ENCODE results near the gene TTC9C. TPM values are rescaled to one million over a fixed set of nuclear protein-coding genes. Genes with fewer than 3 reads are reported as not detected.

TTC9C gene
- total RNA-seq, 1 experiment from 2014 or later: 48.7 TPM

DNA sequence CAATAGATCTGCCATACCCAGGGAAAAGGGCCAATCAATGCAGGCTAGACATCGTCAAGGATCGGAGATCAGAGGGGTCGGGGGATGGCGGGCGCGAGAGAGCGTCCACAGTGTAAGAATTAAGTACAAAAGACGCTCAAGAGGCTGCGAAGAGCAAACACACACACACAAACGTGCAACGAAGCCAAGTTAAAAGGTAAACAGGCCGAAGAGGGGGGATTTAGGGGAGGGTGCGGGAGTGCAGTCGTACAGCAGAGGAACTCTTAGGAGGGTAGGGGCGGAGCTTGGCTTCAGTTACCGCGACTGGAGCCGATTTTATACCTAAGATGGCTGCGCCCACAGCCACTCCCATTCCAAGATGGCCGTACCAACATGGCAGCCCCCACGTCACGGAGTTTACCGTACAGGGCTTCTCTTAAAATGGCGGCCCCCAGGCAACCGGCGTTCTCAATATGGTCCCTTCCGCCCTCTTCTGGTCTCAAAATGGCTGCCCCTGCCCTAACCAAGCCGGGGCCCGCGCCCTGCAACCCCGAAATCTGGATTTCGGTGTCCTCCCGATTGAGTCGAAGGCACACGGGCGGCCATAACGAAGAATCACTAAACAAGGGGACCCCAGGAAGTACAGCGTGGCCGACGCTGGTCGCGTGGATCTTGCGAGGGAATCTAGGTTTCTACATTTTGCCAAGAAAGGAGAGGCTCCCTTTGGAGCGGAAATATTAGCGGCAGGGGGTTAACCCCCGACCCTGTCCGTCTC is 18.9 kb upstream of the TTC9C start (continued):
- TF ChIP-seq, protein P1, sequence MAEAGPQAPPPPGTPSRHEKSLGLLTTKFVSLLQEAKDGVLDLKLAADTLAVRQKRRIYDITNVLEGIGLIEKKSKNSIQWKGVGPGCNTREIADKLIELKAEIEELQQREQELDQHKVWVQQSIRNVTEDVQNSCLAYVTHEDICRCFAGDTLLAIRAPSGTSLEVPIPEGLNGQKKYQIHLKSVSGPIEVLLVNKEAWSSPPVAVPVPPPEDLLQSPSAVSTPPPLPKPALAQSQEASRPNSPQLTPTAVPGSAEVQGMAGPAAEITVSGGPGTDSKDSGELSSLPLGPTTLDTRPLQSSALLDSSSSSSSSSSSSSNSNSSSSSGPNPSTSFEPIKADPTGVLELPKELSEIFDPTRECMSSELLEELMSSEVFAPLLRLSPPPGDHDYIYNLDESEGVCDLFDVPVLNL (CRISPR knock-in tag; IDR thresholded peaks at IDR 0.05; ENCODE audit: borderline replicate concordance, low read depth): no peak
- peak; percentile 71 for TF ChIP-seq ATF1 (CRISPR knock-in tag; IDR thresholded peaks at IDR 0.05)
- TF ChIP-seq SP1 (CRISPR knock-in tag; conservative IDR thresholded peaks at IDR 0.05): peak; percentile 68
- no peak for TF ChIP-seq GTF2I (CRISPR knock-in tag; conservative IDR thresholded peaks at IDR 0.05)
- TF ChIP-seq, protein P2, sequence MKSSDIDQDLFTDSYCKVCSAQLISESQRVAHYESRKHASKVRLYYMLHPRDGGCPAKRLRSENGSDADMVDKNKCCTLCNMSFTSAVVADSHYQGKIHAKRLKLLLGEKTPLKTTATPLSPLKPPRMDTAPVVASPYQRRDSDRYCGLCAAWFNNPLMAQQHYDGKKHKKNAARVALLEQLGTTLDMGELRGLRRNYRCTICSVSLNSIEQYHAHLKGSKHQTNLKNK (CRISPR knock-in tag; IDR thresholded peaks at IDR 0.05): no peak
- TF ChIP-seq, protein P3, sequence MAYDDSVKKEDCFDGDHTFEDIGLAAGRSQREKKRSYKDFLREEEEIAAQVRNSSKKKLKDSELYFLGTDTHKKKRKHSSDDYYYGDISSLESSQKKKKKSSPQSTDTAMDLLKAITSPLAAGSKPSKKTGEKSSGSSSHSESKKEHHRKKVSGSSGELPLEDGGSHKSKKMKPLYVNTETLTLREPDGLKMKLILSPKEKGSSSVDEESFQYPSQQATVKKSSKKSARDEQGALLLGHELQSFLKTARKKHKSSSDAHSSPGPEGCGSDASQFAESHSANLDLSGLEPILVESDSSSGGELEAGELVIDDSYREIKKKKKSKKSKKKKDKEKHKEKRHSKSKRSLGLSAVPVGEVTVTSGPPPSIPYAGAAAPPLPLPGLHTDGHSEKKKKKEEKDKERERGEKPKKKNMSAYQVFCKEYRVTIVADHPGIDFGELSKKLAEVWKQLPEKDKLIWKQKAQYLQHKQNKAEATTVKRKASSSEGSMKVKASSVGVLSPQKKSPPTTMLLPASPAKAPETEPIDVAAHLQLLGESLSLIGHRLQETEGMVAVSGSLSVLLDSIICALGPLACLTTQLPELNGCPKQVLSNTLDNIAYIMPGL (CRISPR knock-in tag; IDR thresholded peaks at IDR 0.05): peak; percentile 85
- 0 out of 2 replicates have a peak, but pooled peaks have one; percentile 61 for TF ChIP-seq ZNF396 (CRISPR knock-in tag; IDR thresholded peaks at IDR 0.05; ENCODE audit: borderline replicate concordance)
- no peak for TF ChIP-seq TEAD4 (CRISPR knock-in tag; IDR thresholded peaks at IDR 0.05)
- TF ChIP-seq, protein P4, sequence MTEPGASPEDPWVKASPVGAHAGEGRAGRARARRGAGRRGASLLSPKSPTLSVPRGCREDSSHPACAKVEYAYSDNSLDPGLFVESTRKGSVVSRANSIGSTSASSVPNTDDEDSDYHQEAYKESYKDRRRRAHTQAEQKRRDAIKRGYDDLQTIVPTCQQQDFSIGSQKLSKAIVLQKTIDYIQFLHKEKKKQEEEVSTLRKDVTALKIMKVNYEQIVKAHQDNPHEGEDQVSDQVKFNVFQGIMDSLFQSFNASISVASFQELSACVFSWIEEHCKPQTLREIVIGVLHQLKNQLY (CRISPR knock-in tag; IDR thresholded peaks at IDR 0.05): no peak
- no peak for TF ChIP-seq GRHL2 (CRISPR knock-in tag; IDR thresholded peaks at IDR 0.05; ENCODE audit: insufficient replicate concordance, severe bottlenecking)
- TF ChIP-seq SMAD4 (CRISPR knock-in tag; IDR thresholded peaks at IDR 0.05): no peak
- TF ChIP-seq, protein P5, sequence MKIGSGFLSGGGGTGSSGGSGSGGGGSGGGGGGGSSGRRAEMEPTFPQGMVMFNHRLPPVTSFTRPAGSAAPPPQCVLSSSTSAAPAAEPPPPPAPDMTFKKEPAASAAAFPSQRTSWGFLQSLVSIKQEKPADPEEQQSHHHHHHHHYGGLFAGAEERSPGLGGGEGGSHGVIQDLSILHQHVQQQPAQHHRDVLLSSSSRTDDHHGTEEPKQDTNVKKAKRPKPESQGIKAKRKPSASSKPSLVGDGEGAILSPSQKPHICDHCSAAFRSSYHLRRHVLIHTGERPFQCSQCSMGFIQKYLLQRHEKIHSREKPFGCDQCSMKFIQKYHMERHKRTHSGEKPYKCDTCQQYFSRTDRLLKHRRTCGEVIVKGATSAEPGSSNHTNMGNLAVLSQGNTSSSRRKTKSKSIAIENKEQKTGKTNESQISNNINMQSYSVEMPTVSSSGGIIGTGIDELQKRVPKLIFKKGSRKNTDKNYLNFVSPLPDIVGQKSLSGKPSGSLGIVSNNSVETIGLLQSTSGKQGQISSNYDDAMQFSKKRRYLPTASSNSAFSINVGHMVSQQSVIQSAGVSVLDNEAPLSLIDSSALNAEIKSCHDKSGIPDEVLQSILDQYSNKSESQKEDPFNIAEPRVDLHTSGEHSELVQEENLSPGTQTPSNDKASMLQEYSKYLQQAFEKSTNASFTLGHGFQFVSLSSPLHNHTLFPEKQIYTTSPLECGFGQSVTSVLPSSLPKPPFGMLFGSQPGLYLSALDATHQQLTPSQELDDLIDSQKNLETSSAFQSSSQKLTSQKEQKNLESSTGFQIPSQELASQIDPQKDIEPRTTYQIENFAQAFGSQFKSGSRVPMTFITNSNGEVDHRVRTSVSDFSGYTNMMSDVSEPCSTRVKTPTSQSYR (CRISPR knock-in tag; IDR thresholded peaks at IDR 0.05): no peak
- TF ChIP-seq FOXP1 (CRISPR knock-in tag; IDR thresholded peaks at IDR 0.05; ENCODE audit: borderline replicate concordance): peak; percentile 42; the same call in 1 of the 2 replicates
- TF ChIP-seq, protein P6, sequence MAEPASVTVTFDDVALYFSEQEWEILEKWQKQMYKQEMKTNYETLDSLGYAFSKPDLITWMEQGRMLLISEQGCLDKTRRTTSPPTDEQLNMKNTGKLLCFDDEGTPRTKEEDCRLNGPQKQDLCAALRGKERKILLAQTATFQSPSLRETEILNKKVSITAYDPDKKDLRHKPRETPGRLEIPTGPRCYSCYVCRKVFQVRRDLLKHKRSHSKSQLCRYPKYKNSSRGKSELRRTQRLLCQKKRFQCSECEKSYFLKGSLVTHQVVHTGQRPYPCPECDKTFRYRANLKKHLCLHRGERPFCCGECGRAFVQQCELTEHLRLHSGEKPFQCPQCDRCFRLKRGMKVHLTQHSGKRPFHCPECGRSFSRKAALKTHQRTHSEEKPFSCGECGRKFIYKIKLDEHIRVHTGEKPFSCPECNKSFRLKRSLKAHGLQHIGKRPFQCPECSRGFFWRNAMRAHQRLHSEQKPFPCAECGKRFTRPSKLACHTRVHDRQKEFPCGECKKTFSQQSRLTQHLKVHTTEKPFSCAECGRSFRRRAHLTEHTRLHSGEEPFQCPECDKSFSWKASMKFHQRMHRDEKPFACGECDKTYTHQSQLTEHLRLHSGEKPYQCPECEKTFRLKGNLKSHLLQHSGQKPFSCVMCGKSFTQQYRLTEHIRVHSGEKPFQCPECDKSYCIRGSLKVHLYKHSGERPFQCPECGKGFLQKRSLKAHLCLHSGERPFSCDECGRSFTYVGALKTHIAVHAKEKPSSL (CRISPR knock-in tag; conservative IDR thresholded peaks at IDR 0.05): no peak
- peak; percentile 3; the same call in 1 of the 2 replicates for TF ChIP-seq TP53 (CRISPR knock-in tag; IDR thresholded peaks at IDR 0.05)
- peak; percentile 57; the same call in 1 of the 2 replicates for TF ChIP-seq ZNF671 (CRISPR knock-in tag; IDR thresholded peaks at IDR 0.05)
- TF ChIP-seq HMGA2 (CRISPR knock-in tag; IDR thresholded peaks at IDR 0.05): no peak
- TF ChIP-seq KAT7 (CRISPR knock-in tag; IDR thresholded peaks at IDR 0.05; ENCODE audit: borderline replicate concordance): no peak
- TF ChIP-seq ZNF232 (CRISPR knock-in tag; IDR thresholded peaks at IDR 0.05): peak; percentile 71
- TF ChIP-seq, protein P7, sequence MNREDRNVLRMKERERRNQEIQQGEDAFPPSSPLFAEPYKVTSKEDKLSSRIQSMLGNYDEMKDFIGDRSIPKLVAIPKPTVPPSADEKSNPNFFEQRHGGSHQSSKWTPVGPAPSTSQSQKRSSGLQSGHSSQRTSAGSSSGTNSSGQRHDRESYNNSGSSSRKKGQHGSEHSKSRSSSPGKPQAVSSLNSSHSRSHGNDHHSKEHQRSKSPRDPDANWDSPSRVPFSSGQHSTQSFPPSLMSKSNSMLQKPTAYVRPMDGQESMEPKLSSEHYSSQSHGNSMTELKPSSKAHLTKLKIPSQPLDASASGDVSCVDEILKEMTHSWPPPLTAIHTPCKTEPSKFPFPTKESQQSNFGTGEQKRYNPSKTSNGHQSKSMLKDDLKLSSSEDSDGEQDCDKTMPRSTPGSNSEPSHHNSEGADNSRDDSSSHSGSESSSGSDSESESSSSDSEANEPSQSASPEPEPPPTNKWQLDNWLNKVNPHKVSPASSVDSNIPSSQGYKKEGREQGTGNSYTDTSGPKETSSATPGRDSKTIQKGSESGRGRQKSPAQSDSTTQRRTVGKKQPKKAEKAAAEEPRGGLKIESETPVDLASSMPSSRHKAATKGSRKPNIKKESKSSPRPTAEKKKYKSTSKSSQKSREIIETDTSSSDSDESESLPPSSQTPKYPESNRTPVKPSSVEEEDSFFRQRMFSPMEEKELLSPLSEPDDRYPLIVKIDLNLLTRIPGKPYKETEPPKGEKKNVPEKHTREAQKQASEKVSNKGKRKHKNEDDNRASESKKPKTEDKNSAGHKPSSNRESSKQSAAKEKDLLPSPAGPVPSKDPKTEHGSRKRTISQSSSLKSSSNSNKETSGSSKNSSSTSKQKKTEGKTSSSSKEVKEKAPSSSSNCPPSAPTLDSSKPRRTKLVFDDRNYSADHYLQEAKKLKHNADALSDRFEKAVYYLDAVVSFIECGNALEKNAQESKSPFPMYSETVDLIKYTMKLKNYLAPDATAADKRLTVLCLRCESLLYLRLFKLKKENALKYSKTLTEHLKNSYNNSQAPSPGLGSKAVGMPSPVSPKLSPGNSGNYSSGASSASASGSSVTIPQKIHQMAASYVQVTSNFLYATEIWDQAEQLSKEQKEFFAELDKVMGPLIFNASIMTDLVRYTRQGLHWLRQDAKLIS (CRISPR knock-in tag; IDR thresholded peaks at IDR 0.05; ENCODE audit: borderline replicate concordance): no peak
- TF ChIP-seq NFE2L1 (CRISPR knock-in tag; IDR thresholded peaks at IDR 0.05): no peak
- no peak for TF ChIP-seq MXD4 (CRISPR knock-in tag; IDR thresholded peaks at IDR 0.05; ENCODE audit: borderline replicate concordance)
- TF ChIP-seq, protein P8, sequence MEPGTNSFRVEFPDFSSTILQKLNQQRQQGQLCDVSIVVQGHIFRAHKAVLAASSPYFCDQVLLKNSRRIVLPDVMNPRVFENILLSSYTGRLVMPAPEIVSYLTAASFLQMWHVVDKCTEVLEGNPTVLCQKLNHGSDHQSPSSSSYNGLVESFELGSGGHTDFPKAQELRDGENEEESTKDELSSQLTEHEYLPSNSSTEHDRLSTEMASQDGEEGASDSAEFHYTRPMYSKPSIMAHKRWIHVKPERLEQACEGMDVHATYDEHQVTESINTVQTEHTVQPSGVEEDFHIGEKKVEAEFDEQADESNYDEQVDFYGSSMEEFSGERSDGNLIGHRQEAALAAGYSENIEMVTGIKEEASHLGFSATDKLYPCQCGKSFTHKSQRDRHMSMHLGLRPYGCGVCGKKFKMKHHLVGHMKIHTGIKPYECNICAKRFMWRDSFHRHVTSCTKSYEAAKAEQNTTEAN (CRISPR knock-in tag; IDR thresholded peaks at IDR 0.05): no peak
- TF ChIP-seq, protein P9, sequence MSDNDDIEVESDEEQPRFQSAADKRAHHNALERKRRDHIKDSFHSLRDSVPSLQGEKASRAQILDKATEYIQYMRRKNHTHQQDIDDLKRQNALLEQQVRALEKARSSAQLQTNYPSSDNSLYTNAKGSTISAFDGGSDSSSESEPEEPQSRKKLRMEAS (CRISPR knock-in tag; IDR thresholded peaks at IDR 0.05): peak; percentile 83; the same call in 1 of the 2 replicates
